Hypothalamus (tissue), 51 donors: ENCODE data around the gene CARS1.

Experiments used
- DNase-seq, 51 donors: peaks; one replicate each; lab custom pipeline; 2025; lab: John Stamatoyannopoulos, UW

The CARS1 gene

DNA sequence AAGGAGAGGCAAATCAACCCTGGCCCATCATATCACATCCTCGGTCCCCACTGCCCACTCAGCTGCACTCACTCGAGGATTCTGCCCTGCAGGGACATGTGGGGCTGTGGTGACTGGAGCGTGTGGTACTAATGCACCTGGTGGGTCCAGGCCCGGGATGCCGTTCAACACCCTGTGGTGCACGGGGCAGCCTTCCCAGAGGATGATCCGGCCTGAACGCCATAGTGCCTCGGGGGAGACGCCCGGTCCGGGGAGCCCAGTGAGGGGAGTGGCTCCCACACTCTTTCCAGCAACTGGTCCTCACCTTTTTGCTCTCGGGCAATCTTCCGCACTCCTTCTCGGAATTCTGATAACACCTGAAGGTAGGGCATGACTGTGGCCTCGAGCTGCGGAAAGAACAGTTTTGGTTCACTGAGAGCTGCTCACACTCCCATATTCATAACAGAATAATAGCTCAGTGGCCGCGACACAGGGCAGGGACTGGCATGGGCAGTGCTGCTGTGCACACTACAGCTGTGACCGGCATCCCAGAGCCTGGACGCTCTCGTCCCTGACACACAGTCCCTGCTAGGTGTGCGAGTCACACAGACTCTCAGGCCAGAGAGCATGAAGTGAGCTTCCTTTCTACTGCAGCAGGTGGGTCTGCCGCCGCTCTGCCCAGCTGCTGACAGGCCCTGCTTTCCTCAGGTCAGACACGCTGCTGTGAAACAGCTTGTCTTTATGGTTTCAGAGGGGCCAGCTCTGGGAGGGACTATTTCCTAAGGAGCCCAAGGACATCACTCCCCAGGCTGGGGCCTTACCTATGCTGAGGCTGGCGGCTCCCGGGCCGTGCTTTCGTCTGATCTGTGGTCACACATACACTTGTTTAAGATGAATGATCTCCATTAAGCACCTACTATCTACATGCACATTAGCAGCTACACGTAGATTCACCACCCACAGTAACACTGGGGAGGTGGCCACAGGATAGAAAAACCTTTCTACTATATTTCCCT, 45.0 kb downstream of the CARS1 start:
- DNase-seq, result no peak

DNA sequence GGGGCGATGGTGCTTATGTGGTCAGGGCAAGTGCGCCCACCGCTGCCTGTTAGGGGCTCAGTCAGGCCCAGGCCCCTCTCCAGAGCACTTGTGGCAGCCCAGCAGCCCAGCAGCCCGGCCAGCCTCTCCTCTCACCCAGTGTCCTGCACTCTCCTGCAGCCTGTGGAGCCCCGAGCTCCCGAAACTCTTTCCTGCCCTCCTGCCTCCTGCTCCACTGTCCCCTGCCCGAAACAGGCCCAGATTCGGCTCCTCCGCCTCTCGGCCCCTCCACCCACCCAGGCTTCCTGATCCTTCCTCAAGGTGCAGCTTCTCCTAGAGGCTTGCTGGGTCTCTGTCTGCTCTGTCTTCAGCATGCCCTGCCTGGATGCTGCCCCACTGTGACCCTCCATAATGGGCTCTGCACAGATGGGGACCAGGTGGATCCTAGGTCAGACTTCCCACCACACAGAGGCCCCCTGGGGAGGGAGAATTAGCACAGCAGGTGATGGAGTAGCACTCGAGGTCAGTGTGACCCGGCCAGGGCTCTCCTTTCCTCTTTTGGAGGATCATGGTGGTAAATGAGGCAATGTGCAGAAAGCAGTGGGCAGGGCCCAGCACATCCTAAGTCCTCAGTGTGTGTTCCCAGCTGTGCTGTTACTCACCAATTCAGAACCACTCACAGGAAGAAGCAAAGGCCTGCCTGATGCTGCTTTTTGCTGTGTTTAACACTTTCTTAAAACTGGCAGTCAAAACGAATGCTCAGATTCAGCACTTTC, 46.5 kb downstream of the CARS1 start:
- no peak for DNase-seq

DNA sequence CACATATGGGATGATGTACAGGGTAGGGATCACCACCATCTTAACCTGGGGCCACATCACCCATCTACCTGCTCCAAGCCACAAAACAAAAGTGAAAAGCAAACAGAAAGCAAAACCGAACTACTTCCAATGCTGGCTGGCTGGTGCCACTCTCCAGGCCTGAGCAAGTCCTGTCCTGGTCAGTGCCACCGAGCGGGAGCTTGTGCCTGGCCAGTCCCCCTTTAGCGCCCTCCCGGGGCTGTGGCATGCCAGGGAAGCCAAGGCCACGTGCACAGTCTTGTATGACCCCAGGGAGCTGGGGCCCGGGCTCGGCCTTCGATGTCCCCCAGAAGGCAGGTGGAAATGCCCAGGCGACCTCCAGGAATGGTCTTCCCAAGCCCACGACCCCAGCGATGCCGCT, 47.2 kb downstream of the CARS1 start:
- no peak for DNase-seq

DNA sequence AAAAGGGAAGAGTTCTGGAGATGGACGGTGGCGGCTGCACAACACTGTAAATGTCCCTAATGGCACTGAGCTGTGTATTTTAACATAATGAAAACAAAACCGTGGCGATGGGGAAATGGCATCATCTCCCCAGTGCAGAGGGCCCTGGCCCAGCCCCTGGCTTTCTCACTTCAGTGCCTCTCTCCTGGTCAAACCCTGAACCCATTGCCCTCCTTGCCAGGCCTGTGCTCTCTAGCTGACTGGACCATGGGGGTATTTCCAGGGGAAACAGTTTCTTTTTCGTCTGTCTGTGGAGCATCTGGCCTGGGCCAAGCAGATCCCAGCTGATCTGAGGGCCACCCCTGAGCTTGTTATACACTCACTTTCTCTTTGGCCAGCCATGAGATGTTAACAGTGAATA, 47.7 kb downstream of the CARS1 start:
- no peak for DNase-seq

DNA sequence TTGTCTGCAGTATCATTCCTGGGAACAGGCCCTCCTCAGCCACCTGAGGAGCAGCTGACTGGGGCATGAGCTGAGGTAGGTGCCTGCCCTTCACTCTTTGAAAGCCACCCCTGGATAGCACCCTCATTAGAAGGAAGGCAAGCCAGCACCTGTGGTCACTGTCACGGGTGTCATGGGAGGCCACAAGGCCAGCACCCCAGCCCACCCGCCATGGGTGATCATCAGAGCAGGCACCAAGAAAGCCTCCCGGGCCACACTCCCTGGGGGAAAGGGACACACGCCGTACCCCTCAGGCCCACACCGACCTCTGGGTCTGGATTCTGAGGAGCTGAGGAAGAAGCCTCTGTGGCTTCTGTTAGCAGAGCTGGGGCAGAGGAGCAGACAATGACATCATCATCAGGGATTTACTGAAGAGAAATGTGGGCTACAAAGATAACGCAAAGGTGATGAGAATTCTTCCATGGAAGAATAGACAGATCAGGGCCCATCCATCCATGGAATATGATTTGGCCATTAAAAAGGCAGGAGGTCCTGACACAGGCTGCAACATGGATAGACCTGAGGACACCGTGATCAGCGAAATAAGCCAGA, 48.4 kb downstream of the CARS1 start:
- no peak for DNase-seq

DNA sequence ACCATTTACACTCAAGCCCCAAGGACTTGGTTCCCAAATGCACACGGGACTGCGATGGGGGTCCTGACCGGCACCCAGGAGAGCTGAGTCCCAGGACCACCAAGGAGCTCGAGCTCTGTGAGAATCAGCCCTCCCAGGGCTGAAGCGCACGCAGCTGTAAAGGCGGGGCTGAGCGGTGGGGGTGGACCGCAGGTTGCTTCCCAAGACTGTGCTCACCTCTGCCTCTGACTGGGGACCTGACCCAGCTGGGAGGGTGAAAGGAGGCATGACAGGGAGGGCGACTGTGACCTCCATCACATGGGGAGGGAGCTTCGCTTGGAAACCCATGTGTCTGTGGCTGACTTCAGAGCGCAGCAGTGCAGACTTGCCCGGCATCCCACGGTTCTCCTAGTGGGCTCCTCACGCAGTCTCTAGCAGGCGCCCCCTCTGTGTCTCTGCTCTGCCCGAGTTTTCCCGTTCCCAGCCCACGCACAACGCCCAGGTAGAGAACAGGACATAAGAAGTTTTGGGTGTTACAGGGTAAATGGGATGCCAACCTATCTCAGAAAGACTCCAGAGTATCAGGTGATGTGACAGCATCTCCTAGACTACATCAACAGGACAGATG, 49.7 kb downstream of the CARS1 start:
- no peak for DNase-seq

DNA sequence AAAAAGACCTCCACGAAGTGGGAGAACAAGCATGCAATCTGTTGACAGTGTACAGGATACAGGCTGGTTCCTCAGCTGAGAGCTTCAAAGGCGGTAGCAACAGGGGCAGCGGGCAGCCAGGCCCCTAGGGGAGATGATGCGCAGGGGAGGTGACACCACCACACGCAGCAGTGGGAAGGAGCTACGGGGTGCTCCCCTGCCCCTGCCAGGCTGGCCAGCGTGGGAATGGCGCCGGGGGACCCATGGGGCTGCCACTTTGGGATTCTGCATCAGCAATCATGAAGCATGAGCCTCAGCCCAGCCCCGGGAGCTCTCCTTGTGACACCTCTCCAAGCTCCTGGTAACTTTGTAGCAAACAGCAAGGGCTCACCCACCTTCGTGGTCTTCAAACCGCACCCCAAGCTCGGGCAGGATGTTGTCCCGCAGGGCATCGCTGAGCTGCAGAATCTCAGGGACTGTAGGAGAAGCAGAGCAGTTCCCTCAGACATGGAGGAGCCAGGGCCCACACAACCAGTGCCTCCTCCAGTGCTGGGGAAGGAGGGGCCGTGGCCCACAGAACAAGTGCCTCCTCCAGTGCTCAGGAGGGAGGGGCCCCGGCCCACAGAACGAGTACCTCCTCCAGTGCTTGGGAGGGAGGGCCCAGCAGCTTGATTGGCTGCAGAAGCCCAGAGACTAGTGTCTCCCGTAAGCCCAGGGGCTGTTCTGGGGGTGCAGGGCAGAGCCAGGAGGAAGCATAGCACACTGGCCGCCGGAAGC, 50.5 kb downstream of the CARS1 start:
- DNase-seq, result no peak

DNA sequence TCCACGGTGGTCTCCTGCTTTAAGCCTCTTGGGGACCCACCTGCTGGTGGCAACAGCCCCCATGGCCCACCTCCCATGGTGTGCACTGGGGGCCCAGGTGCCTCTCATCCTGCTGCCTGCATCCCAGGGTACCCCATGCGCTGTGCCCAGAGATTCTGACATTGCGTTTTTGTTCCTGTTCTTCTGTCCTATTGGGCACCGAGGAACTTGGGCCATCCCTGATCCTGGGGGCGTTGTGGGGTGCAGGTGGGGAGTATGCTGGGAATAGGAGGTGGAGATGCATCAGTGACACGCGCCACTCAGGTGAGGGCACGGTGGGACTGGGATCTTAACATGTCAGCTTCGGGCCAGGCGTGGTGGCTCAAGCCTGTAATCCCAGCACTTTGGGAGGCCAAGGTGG, 52.7 kb downstream of the CARS1 start:
- DNase-seq, result no peak

DNA sequence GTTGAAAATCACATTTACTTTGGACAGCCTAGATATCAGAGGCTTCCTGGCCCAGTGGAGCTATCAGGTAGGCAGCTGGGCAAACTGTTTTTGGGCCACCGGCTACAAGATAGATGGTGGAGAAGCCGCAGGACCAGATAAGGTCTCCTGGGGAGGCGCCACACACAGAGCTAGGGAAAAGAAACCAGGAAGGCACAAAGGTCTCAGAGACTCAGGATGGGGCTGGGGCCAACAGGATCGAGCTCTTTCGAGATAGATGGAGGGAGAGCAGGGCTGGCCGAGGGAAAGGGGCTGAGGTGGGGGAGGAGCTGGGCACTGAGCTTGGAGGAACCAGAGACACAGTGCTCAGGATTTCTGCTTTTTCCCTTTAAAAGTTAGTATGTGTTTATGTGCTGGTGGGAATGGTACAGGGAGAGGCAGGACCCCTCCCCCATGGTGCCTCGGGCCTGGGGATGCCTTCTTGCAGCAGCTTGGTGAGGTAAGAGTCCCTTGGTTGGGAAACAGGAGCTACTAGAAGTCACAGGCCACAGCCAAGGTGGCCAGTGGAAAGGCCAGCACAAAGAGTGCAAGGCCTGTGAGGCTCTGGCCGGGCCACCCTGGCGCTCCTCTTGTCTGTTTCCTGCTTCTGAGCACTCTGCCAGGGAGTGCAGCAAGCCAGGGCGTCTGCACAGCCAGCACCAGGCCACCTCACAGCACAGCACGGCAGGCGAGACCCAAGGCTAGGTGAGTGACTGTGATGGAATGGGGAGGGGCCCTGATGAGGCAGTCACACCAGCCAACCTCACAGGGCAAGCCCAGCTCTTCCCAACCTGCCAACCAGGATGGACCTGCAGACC, 53.6 kb downstream of the CARS1 start:
- peak in 6 of 51 donors; percentile 8 to 48 (median 30) for DNase-seq

DNA sequence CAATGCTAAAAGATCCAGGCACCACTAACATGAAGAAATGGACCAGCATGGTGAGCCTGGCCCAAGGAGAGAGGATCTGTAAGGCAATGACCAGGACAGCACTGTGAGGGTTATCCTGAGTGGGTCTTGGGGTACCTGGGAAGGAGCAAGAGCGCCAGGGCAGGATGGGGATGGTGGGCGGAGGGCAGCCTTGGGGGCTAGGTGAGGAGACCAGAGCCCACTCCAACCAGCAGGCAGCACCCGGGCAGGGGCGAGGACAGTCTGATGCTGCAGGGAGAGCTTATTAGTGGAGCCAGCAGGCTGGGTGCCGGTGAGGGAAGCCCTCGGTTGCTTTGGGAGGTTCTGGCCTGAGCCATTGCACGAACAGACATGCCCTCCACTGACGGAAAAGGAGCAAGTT, 54.4 kb downstream of the CARS1 start:
- no peak for DNase-seq

DNA sequence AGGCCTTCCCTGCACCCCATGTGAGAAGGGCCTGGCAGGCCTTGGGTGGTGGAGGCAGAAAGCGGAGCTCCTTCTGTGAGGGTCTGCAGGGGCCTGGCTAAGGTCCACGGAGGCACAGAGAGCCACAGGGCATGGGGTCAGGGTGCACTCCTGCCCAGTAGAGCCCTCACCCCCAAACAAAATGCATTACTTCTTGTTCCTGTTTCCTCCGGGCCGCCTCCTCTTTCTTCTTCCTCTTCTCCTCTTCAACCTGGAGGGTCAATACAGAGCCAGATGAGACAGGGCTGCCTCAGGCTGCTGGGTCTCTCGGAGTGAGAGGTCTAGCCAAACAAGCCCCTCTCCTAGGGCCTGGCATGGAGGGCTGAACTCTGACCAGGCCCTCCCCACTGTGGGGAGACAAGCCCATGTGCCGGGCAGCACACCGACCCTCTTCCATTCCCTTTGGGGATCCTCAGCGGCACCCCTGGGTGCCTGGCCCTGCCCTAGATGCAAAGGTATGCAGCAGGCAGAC, 54.8 kb downstream of the CARS1 start:
- no peak for DNase-seq

DNA sequence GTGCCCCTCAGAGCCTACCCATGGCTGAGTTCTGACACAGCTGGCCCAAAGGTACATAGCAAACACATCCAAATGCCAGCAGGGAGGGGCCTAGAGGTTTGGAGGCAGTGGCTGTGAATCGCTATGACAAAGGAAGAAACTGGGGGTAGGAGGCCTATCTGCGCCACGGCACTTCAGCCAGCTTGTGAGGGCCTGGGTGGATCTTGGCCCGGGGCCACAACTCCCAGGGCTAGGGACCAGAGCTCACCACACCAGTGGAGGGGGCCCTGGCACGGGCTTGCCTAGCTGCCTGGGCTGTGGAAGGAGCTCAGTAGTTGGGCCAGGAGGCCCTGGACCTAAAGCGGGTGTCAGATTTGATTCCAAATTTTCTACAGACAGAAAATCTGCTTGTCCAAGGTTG, 55.7 kb downstream of the CARS1 start:
- DNase-seq, result peak in 43 of 51 donors; percentile 8 to 86 (median 57)

DNA sequence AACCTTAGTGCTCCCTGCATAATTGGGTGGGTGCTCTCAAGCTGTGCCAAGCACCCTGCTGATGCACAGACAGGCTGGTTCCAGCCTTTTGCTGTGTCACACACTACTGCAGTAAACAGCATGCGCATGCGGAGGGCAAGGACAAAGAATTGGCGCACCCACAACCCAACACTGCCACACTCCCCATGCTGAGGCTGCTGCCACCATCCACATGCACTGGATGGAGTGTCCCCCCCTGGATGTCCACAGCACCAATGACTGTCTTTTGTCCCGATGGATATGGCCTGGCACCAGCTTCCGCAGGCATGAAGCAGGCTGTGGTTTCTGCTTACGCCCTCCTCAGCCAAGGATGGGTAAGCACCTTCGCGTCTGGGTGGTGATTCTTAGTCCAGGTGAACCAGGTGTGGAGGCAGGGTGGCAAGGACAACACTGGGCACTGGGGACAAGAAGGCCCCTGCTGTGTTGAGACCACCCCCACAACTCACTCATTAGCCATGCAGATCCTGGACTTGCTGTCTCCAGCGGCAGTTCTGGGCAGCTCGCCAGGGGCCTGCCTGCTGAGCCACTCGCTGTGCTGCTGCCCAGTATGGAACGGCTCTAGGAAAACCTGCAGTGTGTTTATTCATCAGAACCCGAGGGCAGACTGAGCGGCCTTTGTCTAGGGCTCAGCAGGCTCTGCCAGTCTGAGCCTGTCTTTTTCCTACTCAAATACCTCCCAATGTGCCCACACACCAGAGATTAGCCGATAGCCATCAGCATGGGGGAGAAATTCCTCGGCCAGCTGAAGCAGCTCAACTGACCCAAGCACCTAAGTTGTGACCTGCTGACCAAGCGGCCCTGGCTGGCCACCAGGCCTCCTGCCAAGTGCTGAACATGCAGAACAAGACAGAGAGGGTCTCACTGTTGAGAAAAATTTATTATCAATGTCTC, 56.9 kb downstream of the CARS1 start:
- peak in 50 of 51 donors; percentile 52 to 99 (median 93) for DNase-seq

DNA sequence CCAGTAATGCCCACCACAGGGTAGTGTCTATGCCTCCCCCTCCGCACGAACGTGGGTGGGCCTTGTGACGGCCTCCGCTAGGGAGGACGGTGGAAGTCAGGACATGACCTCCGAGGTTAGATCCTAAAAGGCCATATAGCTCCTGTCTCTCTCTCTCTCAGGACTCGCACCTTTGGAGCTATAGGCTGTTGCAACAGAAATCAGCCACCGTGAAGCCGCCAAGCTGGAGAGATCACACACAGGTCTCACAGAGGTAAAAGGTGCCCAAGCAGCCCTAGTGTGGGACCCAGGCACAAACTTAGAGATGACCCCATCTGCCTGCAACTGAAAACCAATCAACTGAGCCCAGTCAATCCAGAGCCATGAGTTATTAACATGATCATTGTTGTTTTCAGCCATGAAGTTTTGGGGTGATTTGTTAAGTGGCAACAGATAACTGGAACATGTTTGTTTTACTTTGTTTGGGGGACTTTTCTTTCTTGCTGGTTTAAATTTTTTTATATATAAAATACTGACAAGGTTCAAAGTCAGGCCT, 57.7 kb downstream of the CARS1 start:
- DNase-seq, result no peak

DNA sequence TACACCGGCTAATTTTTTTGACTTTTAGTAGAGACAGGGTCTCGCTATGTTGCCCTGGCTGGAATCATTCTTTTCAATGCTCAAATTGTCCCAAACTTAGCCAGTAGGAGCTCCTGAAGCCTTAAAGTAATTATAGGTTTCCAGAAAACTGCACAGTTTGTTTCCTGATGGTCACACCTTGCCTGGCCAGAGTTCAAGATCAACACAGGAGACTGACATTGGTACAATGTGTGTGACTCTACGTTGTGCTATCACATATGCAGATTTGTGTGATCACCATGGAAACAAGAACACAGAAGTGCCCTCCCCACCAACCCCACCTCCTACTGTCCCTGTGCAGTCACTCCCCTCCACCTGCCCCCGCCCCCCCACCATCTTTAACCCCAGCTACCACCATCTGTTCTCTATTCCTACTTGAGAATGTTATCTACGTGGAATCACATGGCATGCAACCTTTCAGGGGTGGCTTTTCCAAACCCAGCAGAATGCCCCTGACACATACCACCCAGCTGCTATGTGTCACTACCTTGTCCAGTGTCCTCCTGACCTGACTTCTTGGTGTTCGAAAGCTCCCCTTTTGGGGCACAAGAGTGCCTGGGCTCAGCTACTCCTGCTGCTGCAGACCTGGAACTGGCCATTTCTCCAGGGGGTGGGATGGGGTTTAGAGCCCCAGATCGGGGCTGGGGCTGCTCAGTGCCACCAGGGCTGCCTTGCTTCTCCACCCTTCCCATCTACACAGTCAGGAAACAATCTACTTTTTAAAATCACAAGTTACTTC, 59.0 kb downstream of the CARS1 start:
- DNase-seq, result no peak

DNA sequence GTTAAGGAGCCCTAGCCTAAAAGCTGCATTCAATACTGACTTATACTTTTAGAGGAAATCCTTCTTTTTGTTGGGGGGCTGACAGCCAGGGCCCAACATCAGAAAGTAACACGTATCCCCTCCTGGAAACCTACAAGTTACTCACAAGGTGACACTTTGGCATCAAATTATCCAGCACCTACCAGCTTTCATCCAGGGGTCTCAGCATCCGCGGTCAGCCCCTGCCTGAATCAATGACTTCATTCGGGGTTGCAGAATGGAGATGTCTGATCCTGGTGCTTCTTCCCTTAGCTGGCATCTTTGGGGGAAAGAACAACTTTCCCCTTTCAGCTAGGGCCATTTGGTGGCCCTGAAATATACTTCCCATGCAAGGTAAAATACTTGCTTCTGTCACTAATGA, 59.8 kb downstream of the CARS1 start:
- no peak for DNase-seq

DNA sequence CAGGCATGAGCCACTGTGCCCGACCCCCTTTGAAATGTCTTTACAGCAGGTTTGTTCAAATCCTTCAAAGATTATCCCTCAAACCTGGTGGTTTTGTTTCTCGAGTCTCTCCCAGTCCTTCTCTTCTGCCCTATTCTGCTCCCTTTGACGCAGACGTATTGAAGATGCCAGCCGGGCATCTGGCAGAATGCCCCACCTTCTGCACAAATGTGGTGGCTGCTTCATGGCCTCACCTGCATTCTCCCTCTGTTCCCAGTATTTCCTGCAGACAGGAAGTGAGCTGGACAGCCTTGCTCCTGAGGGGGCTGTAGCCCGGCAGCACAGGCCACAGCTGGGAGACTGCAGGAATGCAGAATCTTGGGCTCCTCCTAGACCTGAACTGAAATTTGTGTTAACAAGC, 60.2 kb downstream of the CARS1 start:
- no peak for DNase-seq
